Ishikawa (cell line): ENCODE data around the gene EPGN.

Experiments
- CEBPB ChIP-seq: IDR thresholded peaks from 2 replicates; pipeline ENCODE4 v1.6.1; 2012
- CREB1 ChIP-seq: IDR thresholded peaks from 2 replicates; pipeline ENCODE4 v1.6.1; 2012; ENCODE audit warnings: low read depth
- EGR1 ChIP-seq: IDR thresholded peaks from 2 replicates; pipeline ENCODE4 v1.6.1; 2012
- EP300 ChIP-seq: IDR thresholded peaks from 2 replicates; pipeline ENCODE4 v1.6.1; 2012; ENCODE audit warnings: borderline replicate concordance
- NFIC ChIP-seq: IDR thresholded peaks from 2 replicates; pipeline ENCODE4 v1.6.1; 2012
- TAF1 ChIP-seq: IDR thresholded peaks from 2 replicates; pipeline ENCODE4 v1.6.1; 2012; ENCODE audit warnings: low read depth, mild to moderate bottlenecking
- TCF12 ChIP-seq: IDR thresholded peaks from 2 replicates; pipeline ENCODE4 v1.6.1; 2012; ENCODE audit warnings: low read depth
- TEAD4 ChIP-seq: IDR thresholded peaks from 2 replicates; pipeline ENCODE4 v1.6.1; 2012
- TF ChIP-seq, protein P1 (sequence below): IDR thresholded peaks from 2 replicates; pipeline ENCODE4 v1.6.1; 2012
- TF ChIP-seq, protein P2 (sequence below): IDR thresholded peaks from 2 replicates; pipeline ENCODE4 v1.6.1; 2012; ENCODE audit warnings: low read depth, mild to moderate bottlenecking
- TF ChIP-seq, protein P3 (sequence below): IDR thresholded peaks from 2 replicates; pipeline ENCODE4 v1.6.1; 2012

DNA sequence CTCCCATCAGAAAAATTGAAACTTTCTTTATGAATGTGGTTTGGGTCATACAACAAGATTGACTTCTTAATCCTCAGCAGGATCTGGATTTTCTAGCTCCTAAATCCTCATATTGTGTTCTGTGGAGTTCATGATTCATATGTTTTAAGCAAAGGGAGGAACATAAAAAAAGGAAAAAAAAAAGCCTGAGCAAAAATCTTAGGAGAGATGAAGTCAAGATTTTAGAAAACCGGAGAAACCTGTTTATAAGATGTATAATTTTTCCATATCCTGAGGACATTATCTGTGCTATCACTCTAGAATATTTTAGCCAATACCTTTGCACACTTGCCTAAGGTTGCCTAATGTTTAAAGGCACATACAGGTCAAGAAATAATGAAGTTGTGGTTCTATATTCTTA is 49.7 kb downstream of the EPGN start:
- TF ChIP-seq, protein P1, sequence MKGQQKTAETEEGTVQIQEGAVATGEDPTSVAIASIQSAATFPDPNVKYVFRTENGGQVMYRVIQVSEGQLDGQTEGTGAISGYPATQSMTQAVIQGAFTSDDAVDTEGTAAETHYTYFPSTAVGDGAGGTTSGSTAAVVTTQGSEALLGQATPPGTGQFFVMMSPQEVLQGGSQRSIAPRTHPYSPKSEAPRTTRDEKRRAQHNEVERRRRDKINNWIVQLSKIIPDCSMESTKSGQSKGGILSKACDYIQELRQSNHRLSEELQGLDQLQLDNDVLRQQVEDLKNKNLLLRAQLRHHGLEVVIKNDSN, result no peak
- TF ChIP-seq CEBPB (no peak), NFIC (no peak), EP300 (no peak), TCF12 (no peak), TAF1 (no peak), TEAD4 (no peak), CREB1 (no peak), EGR1 (no peak)
- TF ChIP-seq, protein P2, sequence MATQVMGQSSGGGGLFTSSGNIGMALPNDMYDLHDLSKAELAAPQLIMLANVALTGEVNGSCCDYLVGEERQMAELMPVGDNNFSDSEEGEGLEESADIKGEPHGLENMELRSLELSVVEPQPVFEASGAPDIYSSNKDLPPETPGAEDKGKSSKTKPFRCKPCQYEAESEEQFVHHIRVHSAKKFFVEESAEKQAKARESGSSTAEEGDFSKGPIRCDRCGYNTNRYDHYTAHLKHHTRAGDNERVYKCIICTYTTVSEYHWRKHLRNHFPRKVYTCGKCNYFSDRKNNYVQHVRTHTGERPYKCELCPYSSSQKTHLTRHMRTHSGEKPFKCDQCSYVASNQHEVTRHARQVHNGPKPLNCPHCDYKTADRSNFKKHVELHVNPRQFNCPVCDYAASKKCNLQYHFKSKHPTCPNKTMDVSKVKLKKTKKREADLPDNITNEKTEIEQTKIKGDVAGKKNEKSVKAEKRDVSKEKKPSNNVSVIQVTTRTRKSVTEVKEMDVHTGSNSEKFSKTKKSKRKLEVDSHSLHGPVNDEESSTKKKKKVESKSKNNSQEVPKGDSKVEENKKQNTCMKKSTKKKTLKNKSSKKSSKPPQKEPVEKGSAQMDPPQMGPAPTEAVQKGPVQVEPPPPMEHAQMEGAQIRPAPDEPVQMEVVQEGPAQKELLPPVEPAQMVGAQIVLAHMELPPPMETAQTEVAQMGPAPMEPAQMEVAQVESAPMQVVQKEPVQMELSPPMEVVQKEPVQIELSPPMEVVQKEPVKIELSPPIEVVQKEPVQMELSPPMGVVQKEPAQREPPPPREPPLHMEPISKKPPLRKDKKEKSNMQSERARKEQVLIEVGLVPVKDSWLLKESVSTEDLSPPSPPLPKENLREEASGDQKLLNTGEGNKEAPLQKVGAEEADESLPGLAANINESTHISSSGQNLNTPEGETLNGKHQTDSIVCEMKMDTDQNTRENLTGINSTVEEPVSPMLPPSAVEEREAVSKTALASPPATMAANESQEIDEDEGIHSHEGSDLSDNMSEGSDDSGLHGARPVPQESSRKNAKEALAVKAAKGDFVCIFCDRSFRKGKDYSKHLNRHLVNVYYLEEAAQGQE, result no peak
- TF ChIP-seq, protein P3, sequence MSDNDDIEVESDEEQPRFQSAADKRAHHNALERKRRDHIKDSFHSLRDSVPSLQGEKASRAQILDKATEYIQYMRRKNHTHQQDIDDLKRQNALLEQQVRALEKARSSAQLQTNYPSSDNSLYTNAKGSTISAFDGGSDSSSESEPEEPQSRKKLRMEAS, result no peak
